Lower leg skin (tissue), 3 donors: Measurements from ENCODE around the gene FBXO3.

Source experiments
- POLR2A ChIP-seq, 2 donors: fragments of 450-650 bp; IDR thresholded peaks; one replicate each; pipeline ENCODE4 v1.6.1; 2016 to 2017; ENCODE audit warnings: antibody characterized with exemption in 2 of 2, mild to moderate bottlenecking in 1 of 2, moderate library complexity in 1 of 2
- TF ChIP-seq, protein P1 (sequence below), 3 donors: fragments of 450-650 bp; IDR thresholded peaks; one replicate each; pipeline ENCODE4 v1.5.1; 2016; ENCODE audit warnings: antibody characterized with exemption in 3 of 3, mild to moderate bottlenecking in 3 of 3, moderate library complexity in 2 of 3

DNA sequence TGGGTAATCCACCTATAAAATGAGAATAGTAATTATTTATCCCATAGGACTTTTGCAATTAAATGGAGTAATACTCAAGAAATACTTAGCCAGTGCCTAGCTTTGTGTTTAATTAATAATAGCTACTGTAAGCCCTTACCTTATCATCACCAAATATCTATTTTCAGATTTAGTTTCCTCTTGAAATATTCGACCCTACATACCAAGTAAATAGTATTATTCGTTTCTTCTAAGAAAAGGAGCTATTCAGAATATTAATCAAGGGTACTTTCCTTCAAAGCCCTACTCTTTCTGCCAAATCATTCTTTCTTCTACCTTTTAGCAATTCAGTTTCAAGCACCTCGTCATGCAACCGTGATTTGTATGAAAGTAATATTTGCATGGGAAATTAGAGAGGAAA is 6.7 kb downstream of the FBXO3 start:
- TF ChIP-seq, protein P1, sequence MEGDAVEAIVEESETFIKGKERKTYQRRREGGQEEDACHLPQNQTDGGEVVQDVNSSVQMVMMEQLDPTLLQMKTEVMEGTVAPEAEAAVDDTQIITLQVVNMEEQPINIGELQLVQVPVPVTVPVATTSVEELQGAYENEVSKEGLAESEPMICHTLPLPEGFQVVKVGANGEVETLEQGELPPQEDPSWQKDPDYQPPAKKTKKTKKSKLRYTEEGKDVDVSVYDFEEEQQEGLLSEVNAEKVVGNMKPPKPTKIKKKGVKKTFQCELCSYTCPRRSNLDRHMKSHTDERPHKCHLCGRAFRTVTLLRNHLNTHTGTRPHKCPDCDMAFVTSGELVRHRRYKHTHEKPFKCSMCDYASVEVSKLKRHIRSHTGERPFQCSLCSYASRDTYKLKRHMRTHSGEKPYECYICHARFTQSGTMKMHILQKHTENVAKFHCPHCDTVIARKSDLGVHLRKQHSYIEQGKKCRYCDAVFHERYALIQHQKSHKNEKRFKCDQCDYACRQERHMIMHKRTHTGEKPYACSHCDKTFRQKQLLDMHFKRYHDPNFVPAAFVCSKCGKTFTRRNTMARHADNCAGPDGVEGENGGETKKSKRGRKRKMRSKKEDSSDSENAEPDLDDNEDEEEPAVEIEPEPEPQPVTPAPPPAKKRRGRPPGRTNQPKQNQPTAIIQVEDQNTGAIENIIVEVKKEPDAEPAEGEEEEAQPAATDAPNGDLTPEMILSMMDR (IDR thresholded peaks at IDR 0.05) = no peak
- no peak for TF ChIP-seq POLR2A (IDR thresholded peaks at IDR 0.05)
